GM18909 (cell line): Measurements from ENCODE around the gene NINJ2.
A peak's percentile ranks its signal among the peaks of the same experiment; 100 is the strongest.
"Not testable (repeated sequence)": the region's sequence is repeated elsewhere in the genome, so short reads cannot be mapped to it uniquely, and the experiment has no call there.

Experiments
- ATAC-seq: cut with Tn5 transposase; IDR thresholded peaks from one replicate; pipeline ENCODE4 v1.9.1; 2021; ENCODE audit warnings: mild to moderate bottlenecking; ENCODE audit not compliant: unreplicated experiment, poor library complexity

NINJ2 gene

GRCh38 chr12:663293-663871, at the start of gene NINJ2:
Gene NINJ2 (minus strand): TSS chr12:663445. CDS start chr12:663360, 85 bp downstream.
- no peak for ATAC-seq

- no peak for ATAC-seq
Observed at GRCh38 chr12:712172-712863, 49.1 kb upstream of the NINJ2 start.

- ATAC-seq = no peak
Observed at GRCh38 chr12:709455-710020, 46.3 kb upstream of the NINJ2 start.

- not testable (repeated sequence) for ATAC-seq
Observed at GRCh38 chr12:708084-708483, 44.8 kb upstream of the NINJ2 start.

GRCh38 chr12:704516-705242, 41.4 kb upstream of the NINJ2 start:
- no peak for ATAC-seq

- no peak for ATAC-seq
Observed at GRCh38 chr12:701896-702539, 38.8 kb upstream of the NINJ2 start.

GRCh38 chr12:700016-700415, 36.8 kb upstream of the NINJ2 start:
- ATAC-seq = no peak

- ATAC-seq = not testable (repeated sequence)
Observed at GRCh38 chr12:698222-698621, 35.0 kb upstream of the NINJ2 start.

GRCh38 chr12:697481-697880, 34.2 kb upstream of the NINJ2 start:
- no peak for ATAC-seq

- no peak for ATAC-seq
Observed at GRCh38 chr12:694734-695503, 31.7 kb upstream of the NINJ2 start.

- no peak for ATAC-seq
Observed at GRCh38 chr12:693934-694533, 30.8 kb upstream of the NINJ2 start.

- no peak for ATAC-seq
Observed at GRCh38 chr12:692274-692673, 29.0 kb upstream of the NINJ2 start.

- no peak for ATAC-seq
Observed at GRCh38 chr12:690466-690865, 27.2 kb upstream of the NINJ2 start.

- peak; percentile 82 for ATAC-seq
Observed at GRCh38 chr12:685388-685787, 22.1 kb upstream of the NINJ2 start.

- ATAC-seq = no peak
Observed at GRCh38 chr12:684416-684815, 21.2 kb upstream of the NINJ2 start.

- ATAC-seq = no peak
Observed at GRCh38 chr12:681568-682256, 18.5 kb upstream of the NINJ2 start.

GRCh38 chr12:678747-679712, 15.8 kb upstream of the NINJ2 start:
- ATAC-seq = no peak

- no peak for ATAC-seq
Observed at GRCh38 chr12:675562-675961, 12.3 kb upstream of the NINJ2 start.
